ENCODE measurements around the gene ARHGEF3. TPM values are rescaled to one million over a fixed set of nuclear protein-coding genes. Genes with fewer than 3 reads are reported as not detected.
"Not testable (repeated sequence)": the region's sequence is repeated elsewhere in the genome, so short reads cannot be mapped to it uniquely, and the experiment has no call there.

The ARHGEF3 gene
- total RNA-seq, 1 donor from 2014 or later, result 72.2 TPM

GRCh38 chr3:56762718-56763117 is 39.0 kb downstream of the ARHGEF3 start:
- TF ChIP-seq CTCF (IDR thresholded peaks at IDR 0.05; ENCODE audit: unreplicated experiment), result no peak
- no peak for DNase-seq (ENCODE audit: low spot score, unreplicated experiment)
- H3K4me3 Mint-ChIP-seq (ENCODE audit: low read depth), result no peak overlapping the region
- peaks cover 57% of the 10 kb centered on the region for H3K4me1 Mint-ChIP-seq (ENCODE audit: low read depth)
- no peaks in the 10 kb centered on the region for H3K9me3 Mint-ChIP-seq (ENCODE audit: low read depth)
- H3K36me3 Mint-ChIP-seq (ENCODE audit: insufficient read depth), result peaks cover 36% of the 10 kb centered on the region
- H3K27ac Mint-ChIP-seq, result peak overlapping the region; percentile 62
- no peaks in the 10 kb centered on the region for H3K27me3 Mint-ChIP-seq

- Mint-ChIP-seq H3K27me3 (no peaks in the 10 kb centered on the region), H3K9me3 (ENCODE audit: low read depth) (no peaks in the 10 kb centered on the region), H3K4me3 (ENCODE audit: low read depth) (no peak overlapping the region), H3K4me1 (ENCODE audit: low read depth) (peaks cover 57% of the 10 kb centered on the region), H3K27ac (peak overlapping the region; percentile 76), H3K36me3 (ENCODE audit: insufficient read depth) (peaks cover 36% of the 10 kb centered on the region)
- no peak for TF ChIP-seq CTCF (IDR thresholded peaks at IDR 0.05; ENCODE audit: unreplicated experiment)
- no peak for DNase-seq (ENCODE audit: low spot score, unreplicated experiment)
These were observed 39.7 kb downstream of the ARHGEF3 start for GRCh38 chr3:56761887-56762651.

- Mint-ChIP-seq H3K4me1 (ENCODE audit: low read depth) (peaks cover 53% of the 10 kb centered on the region), H3K4me3 (ENCODE audit: low read depth) (no peak overlapping the region), H3K27ac (no peak overlapping the region), H3K9me3 (ENCODE audit: low read depth) (no peaks in the 10 kb centered on the region), H3K27me3 (no peaks in the 10 kb centered on the region), H3K36me3 (ENCODE audit: insufficient read depth) (peaks cover 38% of the 10 kb centered on the region)
- no peak for TF ChIP-seq CTCF (IDR thresholded peaks at IDR 0.05; ENCODE audit: unreplicated experiment)
- DNase-seq (ENCODE audit: low spot score, unreplicated experiment), result no peak
These were observed 40.7 kb downstream of the ARHGEF3 start for GRCh38 chr3:56761023-56761422.

GRCh38 chr3:56759532-56759931 is 42.2 kb downstream of the ARHGEF3 start:
- Mint-ChIP-seq H3K27me3 (no peaks in the 10 kb centered on the region), H3K9me3 (ENCODE audit: low read depth) (no peaks in the 10 kb centered on the region), H3K27ac (peak overlapping the region; percentile 96), H3K4me1 (ENCODE audit: low read depth) (peaks cover 60% of the 10 kb centered on the region), H3K4me3 (ENCODE audit: low read depth) (no peak overlapping the region), H3K36me3 (ENCODE audit: insufficient read depth) (peaks cover 39% of the 10 kb centered on the region)
- no peak for TF ChIP-seq CTCF (IDR thresholded peaks at IDR 0.05; ENCODE audit: unreplicated experiment)
- no peak for DNase-seq (ENCODE audit: low spot score, unreplicated experiment)

- no peak for DNase-seq (ENCODE audit: low spot score, unreplicated experiment)
- Mint-ChIP-seq H3K27ac (peak overlapping the region; percentile 96), H3K4me1 (ENCODE audit: low read depth) (peaks cover 58% of the 10 kb centered on the region), H3K4me3 (ENCODE audit: low read depth) (peak overlapping the region; percentile 60), H3K27me3 (no peaks in the 10 kb centered on the region), H3K36me3 (ENCODE audit: insufficient read depth) (peaks cover 34% of the 10 kb centered on the region), H3K9me3 (ENCODE audit: low read depth) (no peaks in the 10 kb centered on the region)
- no peak for TF ChIP-seq CTCF (IDR thresholded peaks at IDR 0.05; ENCODE audit: unreplicated experiment)
These were observed 43.2 kb downstream of the ARHGEF3 start for GRCh38 chr3:56758539-56758981.

GRCh38 chr3:56758042-56758441 is 43.7 kb downstream of the ARHGEF3 start:
- H3K4me3 Mint-ChIP-seq (ENCODE audit: low read depth); H3K9me3 Mint-ChIP-seq (ENCODE audit: low read depth); H3K27ac Mint-ChIP-seq; DNase-seq (ENCODE audit: low spot score, unreplicated experiment); H3K27me3 Mint-ChIP-seq: not testable (repeated sequence)
- peaks cover 38% of the 10 kb centered on the region for H3K36me3 Mint-ChIP-seq (ENCODE audit: insufficient read depth)
- peaks cover 59% of the 10 kb centered on the region for H3K4me1 Mint-ChIP-seq (ENCODE audit: low read depth)
